HPDE6-E6E7 (cell line): Measurements from ENCODE around the gene HOXA11.

Experiments
- DNase-seq: peaks from one replicate; pipeline ENCODE4 v3.0.0; 2011; ENCODE audit warnings: missing footprints; ENCODE audit errors: extremely low spot score

HOXA11 gene

GRCh38 chr7:27158436-27159265 is 26.4 kb downstream of the HOXA11 start:
- no peak for DNase-seq

GRCh38 chr7:27157702-27158431 is 27.2 kb downstream of the HOXA11 start:
- no peak for DNase-seq

- no peak for DNase-seq
Measured at GRCh38 chr7:27156916-27157701, 27.9 kb downstream of the HOXA11 start.

- no peak for DNase-seq
Measured at GRCh38 chr7:27156508-27156898, 28.5 kb downstream of the HOXA11 start, which contains the start of gene HOXA7. TSS of gene HOXA7 (minus strand) at chr7:27156675. CDS start at chr7:27156545, 130 bp downstream.

GRCh38 chr7:27155816-27156507 is 29.1 kb downstream of the HOXA11 start:
- no peak for DNase-seq

- no peak for DNase-seq
Measured at GRCh38 chr7:27154901-27155815, 29.9 kb downstream of the HOXA11 start.

GRCh38 chr7:27154369-27154768 is 30.7 kb downstream of the HOXA11 start:
- DNase-seq: no peak

- DNase-seq: no peak
Measured at GRCh38 chr7:27153526-27153925, 31.5 kb downstream of the HOXA11 start.

- DNase-seq: no peak
Measured at GRCh38 chr7:27152816-27153442, 32.1 kb downstream of the HOXA11 start.

GRCh38 chr7:27151931-27152815 is 32.9 kb downstream of the HOXA11 start, which contains the start of gene HOXA3:
TSS of gene HOXA3 (minus strand) at chr7:27152583. CDS start at chr7:27110640, 41,943 bp downstream.
- DNase-seq: no peak

- DNase-seq: no peak
Measured at GRCh38 chr7:27151341-27151930, 33.6 kb downstream of the HOXA11 start.

GRCh38 chr7:27150568-27151340 is 34.3 kb downstream of the HOXA11 start:
- DNase-seq: no peak

GRCh38 chr7:27149842-27150567 is 35.0 kb downstream of the HOXA11 start:
- no peak for DNase-seq

- DNase-seq: no peak
Measured at GRCh38 chr7:27148756-27149641, 36.0 kb downstream of the HOXA11 start.

GRCh38 chr7:27148031-27148755 is 36.8 kb downstream of the HOXA11 start:
- DNase-seq: no peak
